Suprapubic skin (tissue), 4 donors: ENCODE results near the gene ARHGAP10. TPM values are rescaled to one million over a fixed set of nuclear protein-coding genes. Genes with fewer than 3 reads are reported as not detected.

Source experiments
- DNase-seq, 2 donors: peaks; one replicate each; pipeline ENCODE4 v3.0.0-alpha.2; 2019; ENCODE audit warnings: low spot score in 2 of 2
- H3K27ac ChIP-seq: fragments of 200-600 bp; sonication (generic); one replicate; pipeline ENCODE4 v1.5.1; 2019
- H3K27me3 ChIP-seq: fragments of 200-600 bp; sonication (generic); one replicate; pipeline ENCODE4 v1.5.1; 2019
- H3K36me3 ChIP-seq: fragments of 200-600 bp; sonication (generic); one replicate; pipeline ENCODE4 v1.5.1; 2019
- H3K4me1 ChIP-seq: fragments of 200-600 bp; sonication (generic); one replicate; pipeline ENCODE4 v1.5.1; 2019
- H3K4me3 ChIP-seq: fragments of 200-600 bp; sonication (generic); one replicate; pipeline ENCODE4 v1.5.1; 2019; ENCODE audit warnings: mild to moderate bottlenecking
- H3K9me3 ChIP-seq: fragments of 200-600 bp; sonication (generic); one replicate; pipeline ENCODE4 v1.5.1; 2019
- CTCF ChIP-seq, 2 donors: fragments of 200-600 bp in 1 of 2; fragments of 450-650 bp in 1 of 2; sonication (generic) in 1 of 2; IDR thresholded peaks; one replicate each; pipeline ENCODE4 v1.5.1; 2016 to 2019; ENCODE audit warnings: antibody characterized with exemption in 2 of 2, mild to moderate bottlenecking in 1 of 2, moderate library complexity in 1 of 2
- EP300 ChIP-seq: sonication (generic); formaldehyde crosslinking; IDR thresholded peaks from one replicate; pipeline ENCODE4 v1.6.1; 2017; ENCODE audit warnings: antibody characterized with exemption
- POLR2A ChIP-seq, 2 donors: fragments of 450-650 bp; IDR thresholded peaks; one replicate each; pipeline ENCODE4 v1.6.1; 2017; ENCODE audit warnings: antibody characterized with exemption in 2 of 2, mild to moderate bottlenecking in 2 of 2, moderate library complexity in 2 of 2
- POLR2AphosphoS5 ChIP-seq, 3 donors: sonication (generic); formaldehyde crosslinking; IDR thresholded peaks; one replicate each; pipeline ENCODE4 v1.6.1; 2017; ENCODE audit warnings: antibody characterized with exemption in 3 of 3
- WGBS: methylation state at CpG from one replicate; pipeline ENCODE4 v1.1.5; 2018; 5-methylcytosine and 5-hydroxymethylcytosine counted together
- total RNA-seq, 4 donors: library from RNA; depleted of rRNA; stranded (reverse); fragments of >200 nt; gene quantifications; one replicate each; pipeline ENCODE4 v1.1.0, GENCODE V29; 2016

ARHGAP10 gene
- total RNA-seq, 4 donors from 2014 or later, result 32.5 to 59.0 (median 36.8) TPM

GRCh38 chr4:147837435-147837834, 105.5 kb downstream of the ARHGAP10 start:
- 59% methylated on average over 1 of the region's 1 CpG for WGBS
- no peak overlapping the region for H3K27ac ChIP-seq
- H3K4me1 ChIP-seq, result peaks cover 24% of the 10 kb centered on the region
- H3K36me3 ChIP-seq, result no peaks in the 10 kb centered on the region
- no peak overlapping the region for H3K4me3 ChIP-seq
- no peaks in the 10 kb centered on the region for H3K9me3 ChIP-seq
- H3K27me3 ChIP-seq, result no peaks in the 10 kb centered on the region
- DNase-seq, result no peak
- TF ChIP-seq EP300 (no peak), POLR2AphosphoS5 (IDR thresholded peaks at IDR 0.05) (no peak), CTCF (IDR thresholded peaks at IDR 0.05) (no peak), POLR2A (IDR thresholded peaks at IDR 0.05) (no peak)

- TF ChIP-seq CTCF (IDR thresholded peaks at IDR 0.05) (no peak), POLR2AphosphoS5 (IDR thresholded peaks at IDR 0.05) (no peak), EP300 (no peak), POLR2A (IDR thresholded peaks at IDR 0.05) (no peak)
- Histone ChIP-seq H3K4me1 (peaks cover 20% of the 10 kb centered on the region), H3K27me3 (no peaks in the 10 kb centered on the region), H3K9me3 (no peaks in the 10 kb centered on the region), H3K36me3 (no peaks in the 10 kb centered on the region), H3K4me3 (no peak overlapping the region), H3K27ac (no peak overlapping the region)
- WGBS, result 91% methylated on average over 1 of the region's 1 CpG
- DNase-seq, result no peak
Observed at GRCh38 chr4:147837854-147838253, 106.0 kb downstream of the ARHGAP10 start.

- H3K4me1 ChIP-seq, result peaks cover 19% of the 10 kb centered on the region
- no peaks in the 10 kb centered on the region for H3K36me3 ChIP-seq
- WGBS, result 77% methylated on average over 2 of the region's 2 CpGs
- H3K27me3 ChIP-seq, result no peaks in the 10 kb centered on the region
- no peak overlapping the region for H3K27ac ChIP-seq
- DNase-seq, result no peak
- TF ChIP-seq POLR2AphosphoS5 (IDR thresholded peaks at IDR 0.05) (no peak), EP300 (no peak), POLR2A (IDR thresholded peaks at IDR 0.05) (no peak), CTCF (IDR thresholded peaks at IDR 0.05) (no peak)
- no peak overlapping the region for H3K4me3 ChIP-seq
- H3K9me3 ChIP-seq, result no peaks in the 10 kb centered on the region
Observed at GRCh38 chr4:147839200-147839599, 107.3 kb downstream of the ARHGAP10 start.

- no peak overlapping the region for H3K4me3 ChIP-seq
- 97% methylated on average over 3 of the region's 3 CpGs for WGBS
- no peak overlapping the region for H3K27ac ChIP-seq
Observed at GRCh38 chr4:147839663-147840062, 107.8 kb downstream of the ARHGAP10 start.

More at GRCh38 chr4:147839663-147840062, 107.8 kb downstream of the ARHGAP10 start:
- no peak for TF ChIP-seq EP300
- no peak for TF ChIP-seq POLR2A (IDR thresholded peaks at IDR 0.05)
- TF ChIP-seq POLR2AphosphoS5 (IDR thresholded peaks at IDR 0.05), result no peak
- TF ChIP-seq CTCF (IDR thresholded peaks at IDR 0.05), result no peak
- no peaks in the 10 kb centered on the region for H3K27me3 ChIP-seq
- DNase-seq, result no peak
- no peaks in the 10 kb centered on the region for H3K9me3 ChIP-seq
- peaks cover 19% of the 10 kb centered on the region for H3K4me1 ChIP-seq
- H3K36me3 ChIP-seq, result no peaks in the 10 kb centered on the region
